Skeletal muscle satellite cell (primary cell): ENCODE measurements around the gene FTO.
A peak's percentile ranks its signal among the peaks of the same experiment; 100 is the strongest.

ENCODE experiments used
- H3K27me3 ChIP-seq: 2 replicates; pipeline ENCODE4 v1.7.0; 2013; ENCODE audit warnings: low read length; ENCODE audit not compliant: control insufficient read depth, insufficient read depth
- H3K36me3 ChIP-seq: 2 replicates; pipeline ENCODE4 v1.7.0; 2013; ENCODE audit warnings: mild to moderate bottlenecking, control low read depth, low read length; ENCODE audit not compliant: insufficient read depth
- H3K4me1 ChIP-seq: 2 replicates; pipeline ENCODE4 v1.7.0; 2013; ENCODE audit warnings: low read length; ENCODE audit not compliant: control insufficient read depth, insufficient read depth
- H3K4me2 ChIP-seq: 2 replicates; pipeline ENCODE4 v1.7.0; 2013; ENCODE audit warnings: mild to moderate bottlenecking, low read length
- H3K4me3 ChIP-seq: 2 replicates; pipeline ENCODE4 v1.7.0; 2013; ENCODE audit warnings: low read length
- H3K9ac ChIP-seq: 2 replicates; pipeline ENCODE4 v1.7.0; 2013; ENCODE audit warnings: mild to moderate bottlenecking, low read depth, low read length, moderate library complexity
- H3K9me3 ChIP-seq: replicated peaks from 2 replicates; pipeline ENCODE4 v1.7.0; 2013; ENCODE audit warnings: mild to moderate bottlenecking, control low read depth, low read length

FTO gene

GRCh38 chr16:53814801-53815200 is 110.8 kb downstream of the FTO start:
- H3K4me3 ChIP-seq = no peak overlapping the region
- no peaks in the 10 kb centered on the region for H3K27me3 ChIP-seq
- no peak overlapping the region for H3K4me2 ChIP-seq
- H3K9ac ChIP-seq = no peak overlapping the region
- H3K36me3 ChIP-seq = peaks cover 21% of the 10 kb centered on the region
- H3K4me1 ChIP-seq = peaks cover 42% of the 10 kb centered on the region
- no peaks in the 10 kb centered on the region for H3K9me3 ChIP-seq

GRCh38 chr16:53816211-53816836 is 112.4 kb downstream of the FTO start:
- Histone ChIP-seq H3K9me3 (no peaks in the 10 kb centered on the region), H3K27me3 (no peaks in the 10 kb centered on the region), H3K4me1 (peaks cover 38% of the 10 kb centered on the region), H3K36me3 (peaks cover 21% of the 10 kb centered on the region), H3K4me3 (no peak overlapping the region), H3K4me2 (no peak overlapping the region), H3K9ac (peak overlapping the region; percentile 53)

GRCh38 chr16:53817117-53817755 is 113.3 kb downstream of the FTO start:
- H3K36me3 ChIP-seq = peaks cover 17% of the 10 kb centered on the region
- no peaks in the 10 kb centered on the region for H3K27me3 ChIP-seq
- H3K4me1 ChIP-seq = peaks cover 46% of the 10 kb centered on the region
- peak overlapping the region; percentile 2 for H3K4me3 ChIP-seq
- peak overlapping the region; percentile 52 for H3K4me2 ChIP-seq
- H3K9me3 ChIP-seq = no peaks in the 10 kb centered on the region
- peak overlapping the region; percentile 76 for H3K9ac ChIP-seq

- H3K27me3 ChIP-seq = no peaks in the 10 kb centered on the region
- peak overlapping the region; percentile 76 for H3K9ac ChIP-seq
- peaks cover 17% of the 10 kb centered on the region for H3K36me3 ChIP-seq
- H3K4me1 ChIP-seq = peaks cover 54% of the 10 kb centered on the region
- no peaks in the 10 kb centered on the region for H3K9me3 ChIP-seq
- H3K4me3 ChIP-seq = peak overlapping the region; percentile 2
- H3K4me2 ChIP-seq = peak overlapping the region; percentile 52
Observed at GRCh38 chr16:53817812-53818550, 114.0 kb downstream of the FTO start.

- H3K9me3 ChIP-seq = no peaks in the 10 kb centered on the region
- H3K36me3 ChIP-seq = peaks cover 7% of the 10 kb centered on the region
- no peaks in the 10 kb centered on the region for H3K27me3 ChIP-seq
- peak overlapping the region; percentile 59 for H3K9ac ChIP-seq
- H3K4me2 ChIP-seq = peak overlapping the region; percentile 66
- H3K4me1 ChIP-seq = peaks cover 51% of the 10 kb centered on the region
- peak overlapping the region; percentile 16 for H3K4me3 ChIP-seq
Observed at GRCh38 chr16:53821487-53821886, 117.5 kb downstream of the FTO start.

- Histone ChIP-seq H3K9me3 (no peaks in the 10 kb centered on the region), H3K4me2 (peak overlapping the region; percentile 66), H3K4me1 (peaks cover 45% of the 10 kb centered on the region), H3K36me3 (peaks cover 10% of the 10 kb centered on the region), H3K9ac (peak overlapping the region; percentile 59), H3K27me3 (no peaks in the 10 kb centered on the region), H3K4me3 (peak overlapping the region; percentile 16)
Observed at GRCh38 chr16:53821957-53822625, 118.1 kb downstream of the FTO start.

- peaks cover 10% of the 10 kb centered on the region for H3K36me3 ChIP-seq
- no peak overlapping the region for H3K9ac ChIP-seq
- H3K9me3 ChIP-seq = no peaks in the 10 kb centered on the region
- H3K4me3 ChIP-seq = no peak overlapping the region
- no peak overlapping the region for H3K4me2 ChIP-seq
- H3K27me3 ChIP-seq = no peaks in the 10 kb centered on the region
- peaks cover 37% of the 10 kb centered on the region for H3K4me1 ChIP-seq
Observed at GRCh38 chr16:53822936-53823529, 119.1 kb downstream of the FTO start.

GRCh38 chr16:53826658-53827057 is 122.7 kb downstream of the FTO start:
- Histone ChIP-seq H3K27me3 (no peaks in the 10 kb centered on the region), H3K36me3 (peaks cover 10% of the 10 kb centered on the region), H3K4me3 (no peak overlapping the region), H3K9me3 (no peaks in the 10 kb centered on the region), H3K4me1 (peaks cover 24% of the 10 kb centered on the region), H3K4me2 (no peak overlapping the region), H3K9ac (no peak overlapping the region)

- peaks cover 14% of the 10 kb centered on the region for H3K4me1 ChIP-seq
- no peaks in the 10 kb centered on the region for H3K9me3 ChIP-seq
- H3K4me2 ChIP-seq = no peak overlapping the region
- peaks cover 10% of the 10 kb centered on the region for H3K36me3 ChIP-seq
- no peaks in the 10 kb centered on the region for H3K27me3 ChIP-seq
- no peak overlapping the region for H3K4me3 ChIP-seq
- H3K9ac ChIP-seq = no peak overlapping the region
Observed at GRCh38 chr16:53827741-53828140, 123.8 kb downstream of the FTO start.

- Histone ChIP-seq H3K27me3 (no peaks in the 10 kb centered on the region), H3K9ac (no peak overlapping the region), H3K9me3 (no peaks in the 10 kb centered on the region), H3K36me3 (peaks cover 10% of the 10 kb centered on the region), H3K4me3 (no peak overlapping the region), H3K4me1 (peaks cover 7% of the 10 kb centered on the region), H3K4me2 (no peak overlapping the region)
Observed at GRCh38 chr16:53829186-53829747, 125.3 kb downstream of the FTO start.
